ENCODE data around the gene RFX2.
A peak's percentile ranks its signal among the peaks of the same experiment; 100 is the strongest.

Gene RFX2

GRCh38 chr19:6058518-6059201, 51.6 kb downstream of the RFX2 start:
- peak; percentile 36 for DNase-seq

GRCh38 chr19:6057651-6058517, 52.4 kb downstream of the RFX2 start:
- DNase-seq, result no peak

- peak; percentile 93 for DNase-seq
Observed at GRCh38 chr19:6056801-6057650, 53.3 kb downstream of the RFX2 start.

GRCh38 chr19:6056282-6056741, 54.0 kb downstream of the RFX2 start:
- no peak for DNase-seq

GRCh38 chr19:6055013-6055795, 55.1 kb downstream of the RFX2 start:
- DNase-seq, result peak; percentile 53

GRCh38 chr19:6048793-6049405, 61.4 kb downstream of the RFX2 start:
- DNase-seq, result peak; percentile 89

- no peak for DNase-seq
Observed at GRCh38 chr19:6048348-6048747, 62.0 kb downstream of the RFX2 start.

- no peak for DNase-seq
Observed at GRCh38 chr19:6047741-6048251, 62.5 kb downstream of the RFX2 start.

- DNase-seq, result no peak
Observed at GRCh38 chr19:6047256-6047655, 63.0 kb downstream of the RFX2 start.

- DNase-seq, result no peak
Observed at GRCh38 chr19:6045108-6045507, 65.2 kb downstream of the RFX2 start.

GRCh38 chr19:6044056-6044805, 66.1 kb downstream of the RFX2 start:
- no peak for DNase-seq

- no peak for DNase-seq
Observed at GRCh38 chr19:6042776-6043726, 67.2 kb downstream of the RFX2 start.

GRCh38 chr19:6041991-6042481, 68.3 kb downstream of the RFX2 start:
- DNase-seq, result no peak

- DNase-seq, result no peak
Observed at GRCh38 chr19:6041071-6041470, 69.2 kb downstream of the RFX2 start.

GRCh38 chr19:6039566-6040225, 70.6 kb downstream of the RFX2 start:
- no peak for DNase-seq

- DNase-seq, result peak; percentile 34
Observed at GRCh38 chr19:6038634-6039405, 71.5 kb downstream of the RFX2 start.

GRCh38 chr19:6035026-6035425, 75.3 kb downstream of the RFX2 start:
- DNase-seq, result no peak

- DNase-seq, result no peak
Observed at GRCh38 chr19:6034512-6034911, 75.8 kb downstream of the RFX2 start.
